ENCODE data around the gene P3H2.

GRCh38 chr3:189977174-189977573, 143.5 kb downstream of the P3H2 start:
- no peak for TF ChIP-seq CTCF (conservative IDR thresholded peaks at IDR 0.05; ENCODE audit: low read depth, low read length)
- no peak for TF ChIP-seq MXI1 (IDR thresholded peaks at IDR 0.05; ENCODE audit: borderline replicate concordance, low read depth, low read length)
- TF ChIP-seq POLR2A (IDR thresholded peaks at IDR 0.05; ENCODE audit: low read depth, low read length), result no peak
- no peak for TF ChIP-seq FOS (IDR thresholded peaks at IDR 0.05; ENCODE audit: low read depth, low read length)
- TF ChIP-seq NFE2L2 (IDR thresholded peaks at IDR 0.05; ENCODE audit: low read depth, low read length), result no peak
- TF ChIP-seq RAD21 (IDR thresholded peaks at IDR 0.05; ENCODE audit: low read length), result no peak
- TF ChIP-seq MAFK (IDR thresholded peaks at IDR 0.05; ENCODE audit: low read depth, low read length), result no peak
- TF ChIP-seq USF2 (IDR thresholded peaks at IDR 0.05; ENCODE audit: low read depth, low read length), result no peak
- TF ChIP-seq RCOR1 (IDR thresholded peaks at IDR 0.05; ENCODE audit: insufficient replicate concordance, low read length), result no peak
- TF ChIP-seq CEBPB (IDR thresholded peaks at IDR 0.05; ENCODE audit: low read depth, low read length), result no peak
- TF ChIP-seq CHD1 (IDR thresholded peaks at IDR 0.05; ENCODE audit: low read depth, low read length), result no peak

All from IMR-90 (cell line).